Measurements from ENCODE around the gene FNDC3B.

The FNDC3B gene

DNA sequence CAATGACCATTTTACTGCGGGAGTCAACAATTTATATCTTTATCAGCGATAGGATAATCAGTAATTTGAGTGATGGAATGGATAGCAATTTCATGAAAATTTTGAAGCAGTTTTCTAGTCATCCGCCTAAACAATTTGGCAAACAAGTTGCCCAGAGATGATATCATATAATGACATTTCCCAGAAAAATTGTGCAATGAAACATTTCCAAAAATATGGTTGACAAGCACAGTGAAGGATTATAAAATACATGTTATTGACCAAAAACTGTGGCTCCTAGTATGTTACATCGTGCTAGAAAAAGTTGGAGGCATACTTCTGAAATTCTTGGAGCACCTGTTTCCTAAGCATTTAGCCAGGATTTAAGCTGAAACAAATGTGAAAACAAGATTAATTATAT is 263.8 kb downstream of the FNDC3B start:
- DNase-seq (ENCODE audit: low read depth in 3 of 3, low spot score in 1 of 3): no peak

DNA sequence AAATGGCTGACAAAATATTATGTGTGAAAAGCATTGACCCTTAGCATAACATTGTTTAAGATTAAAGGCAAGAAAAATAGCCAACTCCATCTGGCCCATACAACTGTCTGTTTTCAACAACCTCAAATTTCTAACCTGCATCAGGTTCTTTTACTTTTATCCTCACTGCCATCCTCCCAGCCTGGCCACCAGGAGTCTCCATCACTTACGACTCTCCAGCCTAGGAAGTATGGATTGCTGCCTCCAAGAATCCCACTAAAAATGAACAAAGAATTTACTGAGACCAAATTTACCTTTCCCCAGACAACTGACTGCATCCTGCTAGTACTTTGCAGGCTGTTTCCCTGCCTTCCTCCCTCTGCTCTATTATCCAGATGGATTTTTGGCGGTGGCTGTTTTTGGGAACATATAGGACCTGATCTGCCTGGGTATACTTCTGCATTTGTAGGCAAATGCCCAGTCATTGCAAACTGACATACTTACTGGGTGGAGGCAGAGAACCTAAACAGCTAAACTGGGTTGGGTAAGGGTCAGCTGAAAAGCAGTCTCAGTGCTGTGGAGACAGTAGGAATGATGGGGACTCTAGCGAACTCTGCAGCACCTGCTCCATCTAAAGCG is 264.7 kb downstream of the FNDC3B start:
- DNase-seq (ENCODE audit: low read depth in 3 of 3, low spot score in 1 of 3): no peak

DNA sequence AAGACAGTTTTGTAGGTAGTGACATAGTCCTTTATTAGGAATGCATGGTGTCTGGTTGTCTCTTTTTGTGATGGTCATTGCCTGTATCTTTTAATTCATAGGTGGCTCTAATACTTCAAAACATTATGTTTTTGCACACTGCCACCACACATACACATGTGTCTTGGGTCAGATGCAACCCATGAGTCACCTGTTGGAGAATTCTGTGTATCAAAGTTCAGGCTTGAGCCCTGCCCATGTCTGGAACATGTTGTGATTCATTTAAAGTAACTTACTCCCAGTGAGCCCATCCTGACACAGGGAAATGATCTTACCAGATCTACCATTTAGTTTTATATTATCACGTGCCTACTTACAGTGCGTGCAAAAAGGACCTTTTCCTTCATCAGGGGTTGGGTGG is 266.2 kb downstream of the FNDC3B start:
- DNase-seq (ENCODE audit: low read depth in 3 of 3, low spot score in 1 of 3): no peak

DNA sequence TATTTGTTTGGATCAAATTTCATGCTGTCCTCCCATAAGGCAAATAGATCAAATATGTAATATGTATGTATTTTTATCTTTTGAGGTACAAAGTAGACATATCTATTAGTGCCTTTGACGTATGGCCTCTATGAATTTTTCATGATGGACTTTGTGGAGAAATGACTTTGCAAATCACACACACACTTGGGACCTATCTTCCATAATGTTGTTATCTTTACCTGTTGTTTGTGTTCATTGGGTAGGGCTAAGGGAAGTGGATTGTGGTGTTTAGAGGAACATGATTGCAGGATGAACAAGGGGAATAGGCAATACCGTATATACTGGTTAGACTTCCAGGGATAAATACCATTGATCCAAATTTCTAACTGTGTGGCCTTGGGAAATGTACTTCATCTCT is 266.6 kb downstream of the FNDC3B start:
- DNase-seq (ENCODE audit: low read depth in 3 of 3, low spot score in 1 of 3): no peak

DNA sequence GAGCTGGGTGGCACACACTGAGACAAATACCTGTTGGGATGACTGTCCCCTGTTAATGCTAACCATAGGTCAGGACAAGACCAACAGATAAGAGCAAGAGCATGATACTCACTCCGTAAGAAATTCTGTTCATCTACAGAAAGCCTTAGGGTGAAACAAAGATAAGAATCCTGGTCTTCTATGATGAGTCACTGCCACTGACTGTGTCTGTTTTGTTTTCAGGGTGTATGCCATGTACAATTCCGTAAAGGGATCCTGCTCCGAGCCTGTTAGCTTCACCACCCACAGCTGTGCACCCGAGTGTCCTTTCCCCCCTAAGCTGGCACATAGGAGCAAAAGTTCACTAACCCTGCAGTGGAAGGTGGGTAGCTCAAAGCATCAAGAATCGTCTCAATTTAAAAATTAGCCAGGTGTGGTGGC is 267.8 kb downstream of the FNDC3B start:
- no peak for DNase-seq (ENCODE audit: low read depth in 3 of 3, low spot score in 1 of 3)

DNA sequence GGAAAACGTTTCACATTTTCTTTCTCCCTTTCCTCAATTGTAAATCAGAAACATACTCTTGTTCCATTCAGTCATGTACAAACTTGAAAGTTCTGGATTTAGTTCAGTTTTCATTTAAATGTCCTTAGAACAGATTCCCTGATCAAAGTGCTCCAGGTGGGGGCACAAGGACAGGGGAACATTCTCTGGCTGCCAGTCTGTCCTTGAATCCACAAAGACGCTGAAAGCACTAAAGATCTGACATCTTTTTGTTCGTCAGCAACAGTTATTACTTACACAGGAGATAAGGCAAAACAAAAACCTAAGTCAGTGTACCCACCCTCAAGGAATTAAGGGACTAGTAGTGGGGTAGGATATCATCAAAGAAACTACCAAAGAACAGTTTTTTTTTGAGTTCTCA is 269.7 kb downstream of the FNDC3B start:
- DNase-seq (ENCODE audit: low read depth in 3 of 3, low spot score in 1 of 3): no peak

DNA sequence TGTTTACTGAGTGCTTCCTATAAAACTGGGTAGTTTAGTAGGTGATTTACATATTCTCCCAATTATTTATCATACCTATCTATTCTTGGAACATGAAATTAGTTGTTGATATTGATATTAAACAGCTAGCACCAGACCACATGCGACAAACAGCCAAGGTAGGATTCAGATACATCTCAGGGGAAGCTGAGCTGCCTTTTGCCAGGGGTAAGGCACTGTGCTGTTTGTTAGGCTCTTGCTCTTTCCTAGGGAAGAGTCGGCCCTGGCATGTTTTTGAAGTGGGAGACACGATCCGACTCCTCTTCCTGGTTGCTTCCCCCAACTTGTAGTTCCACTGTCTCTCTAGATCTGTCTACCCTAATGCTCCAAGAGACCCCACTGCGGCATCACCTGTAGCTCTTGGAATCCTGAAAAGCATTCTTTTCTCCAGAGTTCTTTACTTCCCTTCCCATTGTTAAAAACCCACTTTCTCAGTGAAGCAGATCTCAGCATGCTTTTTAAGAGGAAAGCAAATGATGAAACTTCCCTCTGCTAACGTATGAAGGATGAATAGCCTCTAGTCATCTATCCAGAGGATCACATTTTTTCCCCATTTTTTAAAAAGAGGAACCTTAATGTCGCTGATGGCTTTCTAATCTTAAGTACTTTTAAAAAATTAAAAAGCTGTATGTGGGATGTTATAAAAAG is 270.5 kb downstream of the FNDC3B start:
- no peak for DNase-seq (ENCODE audit: low read depth in 3 of 3, low spot score in 1 of 3)

DNA sequence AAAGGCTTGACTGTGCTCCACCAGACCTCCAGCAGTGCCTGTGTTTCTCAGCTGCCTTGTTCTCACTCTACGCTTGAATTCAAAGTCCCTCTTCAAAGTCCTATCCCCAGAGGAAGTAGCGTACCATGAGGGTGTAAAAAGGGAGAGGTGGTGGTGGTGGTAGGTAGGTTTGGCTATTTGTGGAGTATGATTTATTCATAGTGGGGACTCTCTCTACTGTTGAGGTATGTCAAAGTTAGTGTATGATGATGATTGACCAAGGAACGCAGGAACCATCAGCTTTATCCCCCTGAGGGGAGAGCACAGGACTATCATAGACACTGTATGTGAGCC is 271.0 kb downstream of the FNDC3B start:
- no peak for DNase-seq (ENCODE audit: low read depth in 3 of 3, low spot score in 1 of 3)

DNA sequence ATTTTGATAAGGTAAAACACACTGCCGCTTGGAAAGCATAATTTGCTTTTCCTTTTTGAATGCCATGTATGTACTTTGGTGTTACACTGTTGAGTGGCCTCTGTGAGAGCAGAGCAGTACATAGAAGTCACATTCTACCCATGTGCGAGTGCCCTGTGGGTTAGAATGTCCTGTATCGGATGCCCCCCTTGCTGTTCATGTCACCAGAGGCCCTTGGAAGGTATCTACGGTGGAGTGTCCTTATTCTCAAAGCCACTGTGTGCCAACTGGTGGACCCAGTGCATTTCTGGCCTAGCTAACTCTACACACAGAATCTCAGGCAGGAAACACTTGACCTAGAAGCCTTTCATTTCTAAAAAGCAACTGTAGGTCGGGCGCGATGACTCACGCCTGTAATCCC is 271.8 kb downstream of the FNDC3B start:
- DNase-seq (ENCODE audit: low read depth in 3 of 3, low spot score in 1 of 3): no peak

DNA sequence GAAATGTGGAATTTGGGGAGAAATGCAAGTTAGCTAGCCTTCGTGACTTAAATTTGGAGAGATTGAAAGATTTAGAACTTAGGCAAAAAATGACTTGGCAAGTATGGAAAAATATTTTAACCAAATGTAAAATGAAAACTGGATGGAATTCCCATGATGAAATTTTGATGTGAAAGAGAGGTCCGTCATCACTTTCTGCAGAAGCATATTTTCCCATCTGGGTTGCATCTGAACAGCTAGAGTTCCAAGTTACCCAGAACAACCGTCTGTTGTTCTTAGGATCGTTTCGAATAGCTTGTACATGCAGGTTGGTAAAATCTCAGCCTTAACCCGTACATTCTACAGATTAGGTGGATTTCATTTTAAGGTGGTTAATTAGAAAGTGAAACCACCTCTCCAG is 272.6 kb downstream of the FNDC3B start:
- DNase-seq (ENCODE audit: low read depth in 3 of 3, low spot score in 1 of 3): no peak

DNA sequence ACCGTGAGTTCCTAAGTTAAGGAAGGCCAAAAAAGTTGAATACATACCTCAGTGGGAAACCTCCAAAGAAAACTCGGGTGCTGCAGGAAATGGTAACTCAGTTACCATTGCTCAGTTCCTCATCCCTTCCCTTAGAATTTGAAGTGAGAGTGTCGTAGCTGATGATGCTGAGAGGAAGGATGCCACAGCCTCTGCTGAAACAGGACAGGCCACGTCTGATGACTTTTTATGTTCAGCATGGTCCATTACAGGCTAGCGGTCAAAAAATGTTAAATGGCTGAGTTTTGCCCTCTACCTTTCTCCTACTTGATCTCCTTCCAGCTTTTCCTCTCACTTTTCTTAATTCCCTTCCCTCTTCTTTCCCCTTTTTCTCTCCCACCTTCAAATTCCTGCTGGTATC is 273.3 kb downstream of the FNDC3B start:
- no peak for DNase-seq (ENCODE audit: low read depth in 3 of 3, low spot score in 1 of 3)

DNA sequence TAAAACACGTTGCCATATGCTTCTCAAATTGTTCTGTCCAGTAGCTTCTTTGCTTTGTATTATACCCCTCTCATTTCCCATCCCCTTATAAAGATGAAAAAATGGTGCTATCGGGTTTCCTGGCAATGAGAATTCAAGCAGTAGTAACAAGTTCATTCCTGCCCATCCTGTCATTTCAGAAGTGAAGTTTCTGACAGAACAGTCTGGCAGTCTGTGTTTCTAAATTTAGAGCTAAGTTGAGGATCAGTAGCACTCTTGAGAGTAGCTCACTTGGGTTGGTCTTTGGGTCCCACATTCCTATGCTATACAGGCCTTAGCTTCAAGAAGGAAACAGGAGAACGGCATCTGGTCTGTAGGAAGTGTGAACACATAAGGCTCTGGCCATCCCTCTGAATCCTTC is 274.3 kb downstream of the FNDC3B start:
- no peak for DNase-seq (ENCODE audit: low read depth in 3 of 3, low spot score in 1 of 3)

DNA sequence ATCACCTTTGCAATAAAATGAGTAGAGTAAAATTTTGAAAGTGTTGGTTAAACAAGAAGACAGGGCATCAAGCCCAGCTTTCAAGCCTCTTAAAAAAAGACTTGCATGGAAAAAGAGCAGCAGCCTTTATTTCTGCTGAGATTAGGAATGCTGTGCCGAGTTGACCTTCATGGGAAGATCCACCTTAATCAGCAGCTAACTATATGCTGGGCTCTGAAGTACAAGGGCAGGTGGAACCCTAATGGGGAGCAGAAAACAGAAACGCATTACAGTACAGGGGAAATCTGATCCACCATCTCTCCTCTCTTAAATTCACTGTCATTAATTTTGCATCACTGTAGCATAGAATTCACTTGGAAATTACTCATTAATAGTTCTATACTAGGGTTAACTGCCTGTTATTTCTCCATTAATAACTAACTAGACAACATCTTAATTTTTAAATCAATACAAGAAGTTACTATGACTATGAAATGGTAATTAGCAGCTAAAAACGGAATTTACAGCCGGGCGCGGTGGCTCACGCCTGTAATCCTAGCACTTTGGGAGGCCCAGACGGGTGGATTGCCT is 275.3 kb downstream of the FNDC3B start:
- no peak for DNase-seq (ENCODE audit: low read depth in 3 of 3, low spot score in 1 of 3)

DNA sequence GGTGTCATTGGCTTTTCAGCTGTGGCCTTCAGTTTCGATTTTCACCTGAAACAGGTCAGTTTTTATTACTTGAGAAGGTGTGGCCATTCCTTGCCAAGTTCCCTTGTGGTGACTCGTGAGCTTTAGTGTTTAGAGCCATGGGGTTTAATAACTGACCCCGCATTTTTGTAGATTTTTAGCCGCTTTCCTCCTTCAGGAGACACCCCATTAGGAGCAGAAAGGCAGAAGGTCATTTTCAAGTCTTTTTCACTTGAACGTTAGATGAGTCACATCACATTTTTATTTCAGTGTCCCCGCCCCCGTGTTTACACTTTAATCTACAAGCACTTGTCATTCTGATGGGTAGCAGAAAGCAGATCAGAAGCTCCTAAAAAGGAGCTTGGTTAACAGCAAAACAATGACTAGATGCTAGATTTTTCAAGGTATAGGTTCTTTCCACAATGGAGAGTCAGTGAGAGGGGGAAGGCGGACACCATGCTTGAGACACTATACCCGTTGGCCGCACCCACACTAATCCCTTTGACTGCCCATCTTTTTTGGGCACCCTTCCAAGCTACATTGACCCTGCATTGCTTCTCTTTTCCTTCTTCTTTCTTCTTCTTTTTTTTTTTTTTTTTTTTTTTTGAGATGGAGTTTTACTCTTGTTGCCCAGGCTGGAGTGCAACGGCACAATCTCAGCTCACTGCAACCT is 276.2 kb downstream of the FNDC3B start:
- no peak for DNase-seq (ENCODE audit: low read depth in 3 of 3, low spot score in 1 of 3)

DNA sequence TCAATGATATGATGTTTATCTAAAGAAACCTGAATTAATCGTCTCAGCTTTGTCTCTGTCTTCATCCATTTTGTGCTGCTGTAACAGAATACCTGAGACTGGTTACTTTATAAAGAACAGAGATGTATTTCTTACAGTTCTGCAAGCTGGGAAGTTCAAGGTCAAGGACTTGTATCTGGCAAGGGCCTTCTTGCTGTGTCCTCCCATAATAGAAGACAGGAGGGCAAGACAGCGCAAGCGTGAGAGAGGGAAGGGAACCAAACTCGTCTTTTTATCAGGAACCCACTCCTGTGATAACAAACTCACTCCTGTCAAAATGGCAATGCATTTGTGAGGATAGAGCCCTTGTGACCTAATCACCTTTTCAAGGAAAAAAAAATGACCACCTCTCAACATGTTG is 277.4 kb downstream of the FNDC3B start:
- no peak for DNase-seq (ENCODE audit: low read depth in 3 of 3, low spot score in 1 of 3)

DNA sequence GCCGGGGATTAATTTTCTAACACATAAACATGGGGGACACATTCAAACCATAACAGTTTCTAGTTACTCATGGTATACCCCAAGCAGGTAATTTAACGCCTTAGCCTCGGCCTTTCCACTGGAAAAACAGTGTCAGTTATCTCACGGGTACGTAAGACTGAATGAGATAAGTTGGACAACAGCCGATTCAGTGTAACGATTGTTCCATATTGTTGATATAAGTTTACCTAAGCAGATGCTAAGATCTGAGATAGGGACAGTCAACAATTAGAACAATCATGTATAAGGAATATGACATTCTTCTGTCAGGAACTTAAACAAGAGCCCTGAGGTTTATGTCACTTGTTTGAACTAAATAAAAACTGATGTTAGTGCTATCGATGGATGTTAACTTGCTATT is 278.1 kb downstream of the FNDC3B start:
- DNase-seq (ENCODE audit: low read depth in 3 of 3, low spot score in 1 of 3): no peak

DNA sequence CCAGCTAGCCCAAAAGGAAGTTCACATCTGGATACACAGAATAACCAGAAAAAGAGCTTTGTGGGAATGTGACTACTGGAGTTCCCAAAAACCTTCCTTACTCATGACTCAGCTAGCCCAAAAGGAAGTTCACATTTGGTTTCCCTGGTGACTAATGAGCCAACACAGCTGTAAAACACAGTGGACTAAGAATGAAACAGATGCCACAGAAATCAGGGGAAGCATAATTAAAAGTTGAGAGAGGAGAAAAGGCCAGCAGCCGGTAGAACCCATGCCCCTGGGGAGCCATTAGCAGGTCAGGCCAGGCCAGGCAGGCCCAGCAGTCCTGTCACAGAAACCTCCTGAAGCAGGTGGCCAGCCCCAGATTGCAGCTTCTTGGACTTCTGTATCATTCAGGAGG is 278.6 kb downstream of the FNDC3B start:
- no peak for DNase-seq (ENCODE audit: low read depth in 3 of 3, low spot score in 1 of 3)

DNA sequence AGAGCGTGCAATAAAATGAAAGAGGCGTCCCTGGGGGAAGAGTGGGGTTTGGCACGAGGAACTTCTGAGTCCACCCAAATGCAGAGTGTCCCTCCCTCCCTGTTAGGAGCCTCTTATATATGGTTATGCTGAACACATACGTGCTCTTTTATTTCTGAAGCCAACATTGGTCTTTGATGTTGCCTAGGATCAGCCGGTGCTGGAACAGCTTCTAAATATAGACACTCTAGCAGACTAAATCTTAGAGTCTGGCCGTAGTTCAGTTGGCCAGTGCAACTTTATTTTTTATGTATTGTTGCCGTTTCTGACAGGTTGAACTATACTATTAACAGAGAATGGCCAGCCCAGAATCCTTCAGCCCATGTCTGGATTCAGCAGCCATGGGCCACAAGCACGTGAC is 280.2 kb downstream of the FNDC3B start:
- no peak for DNase-seq (ENCODE audit: low read depth in 3 of 3, low spot score in 1 of 3)

DNA sequence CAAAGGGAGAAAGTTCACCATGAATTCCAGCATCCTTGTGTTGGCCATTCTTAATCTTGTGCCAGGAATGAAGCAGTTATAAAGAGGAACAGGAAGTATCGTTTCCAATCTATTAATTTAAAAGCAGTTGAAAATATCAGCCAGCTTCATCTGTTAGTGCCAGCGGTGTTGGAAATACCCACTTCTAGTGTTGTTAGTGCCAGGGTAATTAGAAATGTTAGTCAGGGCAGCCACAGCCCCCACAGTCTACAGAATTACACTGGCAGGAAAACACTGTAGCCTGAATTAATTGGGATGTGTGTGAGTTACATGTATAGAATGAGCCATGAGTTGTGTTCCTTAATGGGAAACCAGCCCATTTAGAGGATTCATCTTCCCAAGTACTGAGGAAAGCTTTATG is 281.1 kb downstream of the FNDC3B start:
- DNase-seq (ENCODE audit: low read depth in 3 of 3, low spot score in 1 of 3): no peak

DNA sequence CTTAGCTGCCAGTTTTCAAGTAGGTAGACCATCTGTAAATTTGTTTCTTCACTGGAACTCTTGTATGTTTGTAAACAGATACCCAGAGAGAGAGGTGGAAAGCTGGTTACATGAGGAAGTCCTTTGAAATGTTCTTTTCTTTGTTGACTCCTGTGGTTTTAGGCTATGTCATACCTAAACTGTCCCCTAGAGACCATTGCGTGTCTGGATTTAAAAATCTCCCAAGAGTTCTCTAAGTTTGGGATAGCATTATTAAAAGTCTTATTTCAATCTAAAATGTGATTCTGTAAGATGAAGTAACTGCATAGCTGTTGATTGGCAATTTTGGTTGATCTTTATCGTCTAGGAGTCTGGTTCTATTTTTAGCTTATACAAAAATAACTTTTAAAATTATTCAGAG is 281.7 kb downstream of the FNDC3B start:
- no peak for DNase-seq (ENCODE audit: low read depth in 3 of 3, low spot score in 1 of 3)

DNA sequence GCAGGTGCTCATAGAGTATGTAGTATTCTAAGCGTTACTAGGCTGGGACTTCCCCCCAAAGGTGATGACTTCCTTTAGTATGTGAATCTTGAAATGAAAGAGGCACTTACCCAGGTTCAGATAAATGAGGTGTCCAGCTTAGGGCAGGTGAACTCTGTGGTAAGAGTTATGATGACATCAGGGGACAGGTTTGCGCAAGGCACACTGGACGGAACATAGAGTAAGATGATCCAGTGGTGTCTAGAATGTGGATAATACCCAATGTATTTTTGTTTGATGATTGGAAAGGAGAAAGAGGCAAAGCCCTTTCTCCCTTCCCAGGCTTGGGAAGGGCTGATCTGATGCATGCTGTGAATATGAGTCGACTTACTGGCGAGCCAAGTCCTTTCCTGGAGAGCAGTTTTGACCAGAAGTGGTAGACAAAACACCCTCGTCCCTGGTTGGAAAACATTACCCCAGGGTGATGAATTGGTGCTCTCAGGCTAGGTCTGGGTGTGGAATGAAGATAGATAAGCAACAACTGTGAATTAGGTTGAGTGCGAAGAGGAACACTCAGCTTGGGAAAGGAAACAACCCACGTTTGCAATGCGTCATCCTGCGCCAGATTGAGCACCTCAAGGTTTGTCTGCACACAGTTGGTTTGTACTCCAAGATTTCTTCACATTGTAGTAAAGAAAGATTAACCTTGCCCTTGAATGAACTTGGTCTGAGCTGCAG is 284.7 kb downstream of the FNDC3B start:
- DNase-seq (ENCODE audit: low read depth in 3 of 3, low spot score in 1 of 3): no peak
